ENCODE results near the gene EIF2B2.
A peak's percentile ranks its signal among the peaks of the same experiment; 100 is the strongest.

Gene EIF2B2

GRCh38 chr14:75002392-75003249 lies at the start of gene EIF2B2:
Gene EIF2B2, plus strand, starts transcription at chr14:75002921. Its CDS starts 70 bp downstream, at chr14:75002991.
- DNase-seq (ENCODE audit: low read depth) = peak; percentile 96

GRCh38 chr14:74953686-74954085 lies 49.0 kb upstream of the EIF2B2 start:
- DNase-seq (ENCODE audit: low read depth) = no peak

GRCh38 chr14:74954232-74954946 lies 48.3 kb upstream of the EIF2B2 start:
- DNase-seq (ENCODE audit: low read depth) = no peak

- no peak for DNase-seq (ENCODE audit: low read depth)
These were observed 47.8 kb upstream of the EIF2B2 start for GRCh38 chr14:74954947-74955228.

- DNase-seq (ENCODE audit: low read depth) = peak; percentile 71
These were observed 47.3 kb upstream of the EIF2B2 start, which contains the start of gene PGF for GRCh38 chr14:74955229-74956026. Gene PGF, minus strand, starts transcription at chr14:74955597. Its CDS starts 355 bp downstream, at chr14:74955242.

- DNase-seq (ENCODE audit: low read depth) = no peak
These were observed 46.8 kb upstream of the EIF2B2 start for GRCh38 chr14:74956027-74956279.

- DNase-seq (ENCODE audit: low read depth) = no peak
These were observed 46.2 kb upstream of the EIF2B2 start for GRCh38 chr14:74956280-74957072.

GRCh38 chr14:74959596-74960180 lies 43.0 kb upstream of the EIF2B2 start:
- no peak for DNase-seq (ENCODE audit: low read depth)

- no peak for DNase-seq (ENCODE audit: low read depth)
These were observed 42.0 kb upstream of the EIF2B2 start for GRCh38 chr14:74960736-74961135.

GRCh38 chr14:74961238-74961911 lies 41.3 kb upstream of the EIF2B2 start:
- no peak for DNase-seq (ENCODE audit: low read depth)

- no peak for DNase-seq (ENCODE audit: low read depth)
These were observed 40.7 kb upstream of the EIF2B2 start for GRCh38 chr14:74962046-74962445.

GRCh38 chr14:74962493-74962892 lies 40.2 kb upstream of the EIF2B2 start:
- DNase-seq (ENCODE audit: low read depth) = no peak

- no peak for DNase-seq (ENCODE audit: low read depth)
These were observed 39.5 kb upstream of the EIF2B2 start for GRCh38 chr14:74963178-74963704.

- DNase-seq (ENCODE audit: low read depth) = peak; percentile 61
These were observed 38.9 kb upstream of the EIF2B2 start for GRCh38 chr14:74963705-74964271.

- peak; percentile 73 for DNase-seq (ENCODE audit: low read depth)
These were observed 37.8 kb upstream of the EIF2B2 start for GRCh38 chr14:74964787-74965485.

GRCh38 chr14:74965486-74966153 lies 37.1 kb upstream of the EIF2B2 start:
- no peak for DNase-seq (ENCODE audit: low read depth)

GRCh38 chr14:74968811-74969210 lies 33.9 kb upstream of the EIF2B2 start:
- DNase-seq (ENCODE audit: low read depth) = no peak

GRCh38 chr14:74973003-74973653 lies 29.6 kb upstream of the EIF2B2 start:
- DNase-seq (ENCODE audit: low read depth) = peak; percentile 64

GRCh38 chr14:74973905-74974363 lies 28.8 kb upstream of the EIF2B2 start:
- DNase-seq (ENCODE audit: low read depth) = no peak

Measured in EH (cell line).